Duodenal mucosa (tissue), 2 donors: ENCODE data around the gene LTN1.
"Not testable (repeated sequence)": the region's sequence is repeated elsewhere in the genome, so short reads cannot be mapped to it uniquely, and the experiment has no call there.

Source experiments
- H3K27ac ChIP-seq: one replicate; pipeline ENCODE4 v1.7.0; 2013; ENCODE audit warnings: low read depth, low read length
- H3K27me3 ChIP-seq, 2 donors: one replicate each; pipeline ENCODE4 v1.7.0; 2013; ENCODE audit warnings: low read length in 2 of 2, control low read depth in 1 of 2; ENCODE audit not compliant: insufficient read depth in 2 of 2, control insufficient read depth in 1 of 2
- H3K36me3 ChIP-seq, 2 donors: one replicate each; pipeline ENCODE4 v1.7.0; 2013; ENCODE audit warnings: low read length in 2 of 2, control low read depth in 1 of 2; ENCODE audit not compliant: insufficient read depth in 2 of 2, control insufficient read depth in 1 of 2
- H3K4me1 ChIP-seq, 2 donors: one replicate each; pipeline ENCODE4 v1.7.0; 2013; ENCODE audit warnings: low read length in 2 of 2, control low read depth in 1 of 2; ENCODE audit not compliant: insufficient read depth in 2 of 2, control insufficient read depth in 1 of 2
- H3K4me3 ChIP-seq, 2 donors: one replicate each; pipeline ENCODE4 v1.7.0; 2013; ENCODE audit warnings: low read length in 2 of 2, low read depth in 1 of 2
- H3K9ac ChIP-seq, 2 donors: one replicate each; pipeline ENCODE4 v1.7.0; 2013; ENCODE audit warnings: low read length in 2 of 2, low read depth in 1 of 2
- H3K9me3 ChIP-seq, 2 donors: one replicate each; pipeline ENCODE4 v1.7.0; 2013; ENCODE audit warnings: low read length in 2 of 2, control low read depth in 1 of 2; ENCODE audit not compliant: control insufficient read depth in 1 of 2

LTN1 gene

GRCh38 chr21:28991861-28992525 is 684 bp downstream of the LTN1 start:
- H3K27ac ChIP-seq = peak overlapping the region; percentile 78
- H3K27me3 ChIP-seq = no peaks in the 10 kb centered on the region
- no peaks in the 10 kb centered on the region for H3K9me3 ChIP-seq
- peak overlapping the region; percentile 88 to 98 for H3K4me3 ChIP-seq
- H3K4me1 ChIP-seq = peaks cover 11 to 21% of the 10 kb centered on the region in 2 donors
- no peaks in the 10 kb centered on the region for H3K36me3 ChIP-seq
- peak overlapping the region; percentile 88 to 90 for H3K9ac ChIP-seq

GRCh38 chr21:28988146-28988545 is 4.5 kb downstream of the LTN1 start:
- not testable (repeated sequence) for H3K27me3 ChIP-seq, H3K9me3 ChIP-seq, H3K27ac ChIP-seq, H3K9ac ChIP-seq, H3K4me3 ChIP-seq
- H3K4me1 ChIP-seq = peaks cover 11 to 18% of the 10 kb centered on the region in 2 donors
- peaks cover 12 to 16% of the 10 kb centered on the region in 2 donors for H3K36me3 ChIP-seq

GRCh38 chr21:28986677-28987076 is 6.0 kb downstream of the LTN1 start:
- Histone ChIP-seq H3K4me1 (peaks cover 7 to 12% of the 10 kb centered on the region in 2 donors), H3K9ac (no peak overlapping the region), H3K27me3 (no peaks in the 10 kb centered on the region), H3K9me3 (no peaks in the 10 kb centered on the region), H3K36me3 (peaks cover 26 to 27% of the 10 kb centered on the region in 2 donors), H3K27ac (no peak overlapping the region), H3K4me3 (no peak overlapping the region)

- H3K4me3 ChIP-seq = no peak overlapping the region
- no peak overlapping the region for H3K27ac ChIP-seq
- H3K9ac ChIP-seq = no peak overlapping the region
- H3K4me1 ChIP-seq = no peaks in the 10 kb centered on the region
- no peaks in the 10 kb centered on the region for H3K9me3 ChIP-seq
- peaks cover 45 to 55% of the 10 kb centered on the region in 2 donors for H3K36me3 ChIP-seq
- H3K27me3 ChIP-seq = no peaks in the 10 kb centered on the region
Measured at GRCh38 chr21:28982637-28983036, 10.0 kb downstream of the LTN1 start.

- Histone ChIP-seq H3K9ac (no peak overlapping the region), H3K9me3 (no peaks in the 10 kb centered on the region), H3K4me3 (no peak overlapping the region), H3K4me1 (no peaks in the 10 kb centered on the region), H3K27me3 (no peaks in the 10 kb centered on the region), H3K36me3 (peaks cover 38 to 60% of the 10 kb centered on the region in 2 donors), H3K27ac (no peak overlapping the region)
Measured at GRCh38 chr21:28979092-28979491, 13.6 kb downstream of the LTN1 start.

- Histone ChIP-seq H3K4me3 (no peak overlapping the region), H3K27ac (no peak overlapping the region), H3K4me1 (no peaks in the 10 kb centered on the region), H3K9ac (no peak overlapping the region), H3K27me3 (no peaks in the 10 kb centered on the region), H3K36me3 (peaks cover 17 to 47% of the 10 kb centered on the region in 2 donors), H3K9me3 (no peaks in the 10 kb centered on the region)
Measured at GRCh38 chr21:28975397-28975796, 17.3 kb downstream of the LTN1 start.

GRCh38 chr21:28974531-28975227 is 18.0 kb downstream of the LTN1 start:
- Histone ChIP-seq H3K4me3 (no peak overlapping the region), H3K9me3 (no peaks in the 10 kb centered on the region), H3K4me1 (no peaks in the 10 kb centered on the region), H3K27me3 (no peaks in the 10 kb centered on the region), H3K9ac (no peak overlapping the region), H3K27ac (no peak overlapping the region), H3K36me3 (peaks cover 14 to 45% of the 10 kb centered on the region in 2 donors)

- Histone ChIP-seq H3K27me3 (no peaks in the 10 kb centered on the region), H3K9me3 (no peaks in the 10 kb centered on the region), H3K27ac (no peak overlapping the region), H3K4me1 (no peaks in the 10 kb centered on the region), H3K36me3 (peaks cover 11 to 48% of the 10 kb centered on the region in 2 donors), H3K9ac (no peak overlapping the region), H3K4me3 (no peak overlapping the region)
Measured at GRCh38 chr21:28972398-28972797, 20.3 kb downstream of the LTN1 start.

GRCh38 chr21:28971171-28971570 is 21.5 kb downstream of the LTN1 start:
- no peak overlapping the region for H3K27ac ChIP-seq
- no peaks in the 10 kb centered on the region for H3K27me3 ChIP-seq
- no peaks in the 10 kb centered on the region for H3K4me1 ChIP-seq
- H3K4me3 ChIP-seq = no peak overlapping the region
- H3K9ac ChIP-seq = no peak overlapping the region
- peaks cover 23 to 56% of the 10 kb centered on the region in 2 donors for H3K36me3 ChIP-seq
- no peaks in the 10 kb centered on the region for H3K9me3 ChIP-seq

- H3K27ac ChIP-seq = no peak overlapping the region
- no peaks in the 10 kb centered on the region for H3K4me1 ChIP-seq
- H3K27me3 ChIP-seq = no peaks in the 10 kb centered on the region
- H3K9ac ChIP-seq = no peak overlapping the region
- H3K9me3 ChIP-seq = no peaks in the 10 kb centered on the region
- H3K36me3 ChIP-seq = peaks cover 26 to 91% of the 10 kb centered on the region in 2 donors
- no peak overlapping the region for H3K4me3 ChIP-seq
Measured at GRCh38 chr21:28963831-28964230, 28.8 kb downstream of the LTN1 start.
